Activated CD8-positive, alpha-beta T cell treated with anti-CD3 and anti-CD28 coated beads, Interleukin-2, amount 10 ng/mL, durations not matched to agents 7 days and 5 days (primary cell): ENCODE data around the gene SMIM24. TPM values are rescaled to one million over a fixed set of nuclear protein-coding genes. Genes with fewer than 3 reads are reported as not detected.
A peak's percentile ranks its signal among the peaks of the same experiment; 100 is the strongest.

Source experiments
- ATAC-seq: fragments of 150-1000 bp; cut with Tn5 transposase; one replicate; pipeline ENCODE4 v1.10.0; 2021; ENCODE audit warnings: moderate library complexity
- CTCF ChIA-PET: fragments of 350-600 bp; sonication (Branson Sonifier 250); formaldehyde crosslinking; loops from one replicate; lab custom pipeline; 2021; ENCODE audit warnings: antibody characterized with exemption; lab: Charles Lee
- POLR2A ChIA-PET: fragments of 350-600 bp; sonication (Branson Sonifier 250); formaldehyde crosslinking; loops from one replicate; lab custom pipeline; 2021; ENCODE audit warnings: antibody characterized with exemption; lab: Charles Lee
- DNase-seq: peaks from one replicate; pipeline ENCODE4 v3.0.0-alpha.2; 2020
- H3K27ac Mint-ChIP-seq: one replicate; pipeline ENCODE4 v1.8.0; 2021; ENCODE audit warnings: mild to moderate bottlenecking, mixed read lengths
- H3K27me3 Mint-ChIP-seq: one replicate; pipeline ENCODE4 v1.8.0; 2021; ENCODE audit warnings: low read depth, mixed read lengths
- H3K36me3 Mint-ChIP-seq: one replicate; pipeline ENCODE4 v1.8.0; 2021; ENCODE audit warnings: low read depth, mixed read lengths
- H3K4me1 Mint-ChIP-seq: one replicate; pipeline ENCODE4 v1.8.0; 2021; ENCODE audit warnings: low read depth, mixed read lengths
- H3K4me3 Mint-ChIP-seq: one replicate; pipeline ENCODE4 v1.8.0; 2021; ENCODE audit warnings: mild to moderate bottlenecking, mixed read lengths
- H3K9me3 Mint-ChIP-seq: one replicate; pipeline ENCODE4 v1.8.0; 2022; ENCODE audit warnings: mixed read lengths; ENCODE audit not compliant: insufficient read depth
- total RNA-seq, 2 experiments: library from RNA; stranded (reverse); gene quantifications; one replicate each; pipeline ENCODE4 v1.2.3, GENCODE V29; 2021

Gene SMIM24
- total RNA-seq, 2 experiments from 2014 or later: 2.5 to 3.5 TPM

GRCh38 chr19:3492131-3492839 is 12.0 kb upstream of the SMIM24 start:
- no peak for DNase-seq
- H3K4me1 Mint-ChIP-seq: peaks cover 12% of the 10 kb centered on the region
- POLR2A ChIA-PET: no interaction called here
- no peak for ATAC-seq
- H3K27me3 Mint-ChIP-seq: no peaks in the 10 kb centered on the region
- no peak overlapping the region for H3K4me3 Mint-ChIP-seq
- H3K9me3 Mint-ChIP-seq: no peaks in the 10 kb centered on the region
- CTCF ChIA-PET: no interaction called here
- no peak overlapping the region for H3K27ac Mint-ChIP-seq
- H3K36me3 Mint-ChIP-seq: peaks cover 32% of the 10 kb centered on the region

GRCh38 chr19:3491396-3492119 is 11.2 kb upstream of the SMIM24 start:
- no peaks in the 10 kb centered on the region for H3K9me3 Mint-ChIP-seq
- ATAC-seq: no peak
- CTCF ChIA-PET: no interaction called here

GRCh38 chr19:3483226-3483628 is 2.9 kb upstream of the SMIM24 start, which contains the start of gene SMIM44:
TSS of gene SMIM44 (minus strand) at chr19:3483441. CDS start at chr19:3483403, 38 bp downstream.
- peaks cover 3% of the 10 kb centered on the region for H3K36me3 Mint-ChIP-seq
- no peak for DNase-seq

More at GRCh38 chr19:3491396-3492119, 11.2 kb upstream of the SMIM24 start:
- Mint-ChIP-seq H3K27me3 (no peaks in the 10 kb centered on the region), H3K36me3 (peaks cover 31% of the 10 kb centered on the region), H3K27ac (no peak overlapping the region), H3K4me1 (peaks cover 12% of the 10 kb centered on the region), H3K4me3 (no peak overlapping the region)
- POLR2A ChIA-PET: no interaction called here
- no peak for DNase-seq

GRCh38 chr19:3482507-3483225 is 2.3 kb upstream of the SMIM24 start:
- ATAC-seq: no peak
- POLR2A ChIA-PET: no interaction called here
- no peak for DNase-seq
- CTCF ChIA-PET: interaction anchor here (0.6 to 5.6 kb wide), 2 partner anchors 19 to 100 kb away, joined by 4 to 62 read pairs; partner anchors contain the start of genes DOHH and FZR1
- Mint-ChIP-seq H3K4me3 (no peak overlapping the region), H3K27me3 (peaks cover 2% of the 10 kb centered on the region), H3K36me3 (peaks cover 3% of the 10 kb centered on the region), H3K4me1 (peaks cover 18% of the 10 kb centered on the region), H3K27ac (no peak overlapping the region), H3K9me3 (no peaks in the 10 kb centered on the region)

More at GRCh38 chr19:3483226-3483628, 2.9 kb upstream of the SMIM24 start, which contains the start of gene SMIM44:
- Mint-ChIP-seq H3K27ac (no peak within 1 kb of the TSS), H3K27me3 (peaks cover 2% of the 10 kb centered on the region), H3K9me3 (no peaks in the 10 kb centered on the region), H3K4me1 (peaks cover 13% of the 10 kb centered on the region), H3K4me3 (no peak within 1 kb of the TSS)
- CTCF ChIA-PET: interaction anchor here (0.6 to 5.6 kb wide), 3 partner anchors 19 to 178 kb away, joined by 4 to 62 read pairs (median 4); partner anchors contain the start of genes DOHH and FZR1
- no peak for ATAC-seq
- POLR2A ChIA-PET: no interaction called here

GRCh38 chr19:3481241-3482090 is 1.1 kb upstream of the SMIM24 start:
- H3K27me3 Mint-ChIP-seq: peaks cover 2% of the 10 kb centered on the region
- no peaks in the 10 kb centered on the region for H3K36me3 Mint-ChIP-seq
- ATAC-seq (no peak), DNase-seq (no peak)
- H3K9me3 Mint-ChIP-seq: no peaks in the 10 kb centered on the region
- ChIA-PET POLR2A (no interaction called here), CTCF (no interaction called here)
- H3K4me1 Mint-ChIP-seq: peaks cover 18% of the 10 kb centered on the region
- no peak overlapping the region for H3K4me3 Mint-ChIP-seq
- no peak overlapping the region for H3K27ac Mint-ChIP-seq

- peak; percentile 56 for DNase-seq
- ATAC-seq: peak; percentile 25
- H3K36me3 Mint-ChIP-seq: no peaks in the 10 kb centered on the region
- POLR2A ChIA-PET: interaction anchor here (0.9 to 1.2 kb wide), 3 partner anchors 15 to 27 kb away, joined by 4 to 5 read pairs (median 5); partner anchors contain the start of genes DOHH and FZR1
- CTCF ChIA-PET: interaction anchor here (0.5 to 1.4 kb wide), 5 partner anchors 8 to 548 kb away, joined by 3 to 12 read pairs (median 3); no protein-coding TSS in a partner anchor
- no peak overlapping the region for H3K4me3 Mint-ChIP-seq
- H3K9me3 Mint-ChIP-seq: no peaks in the 10 kb centered on the region
- H3K27me3 Mint-ChIP-seq: no peaks in the 10 kb centered on the region
- peaks cover 16% of the 10 kb centered on the region for H3K4me1 Mint-ChIP-seq
- no peak overlapping the region for H3K27ac Mint-ChIP-seq
Measured at GRCh38 chr19:3479834-3480215, 500 bp downstream of the SMIM24 start.

- H3K27ac Mint-ChIP-seq: peak overlapping the region; percentile 87
Measured at GRCh38 chr19:3479177-3479833, 1.0 kb downstream of the SMIM24 start.

GRCh38 chr19:3478409-3479176 is 1.7 kb downstream of the SMIM24 start:
- CTCF ChIA-PET: interaction anchor here (0.9 to 1.4 kb wide), 3 partner anchors 9 to 174 kb away, joined by 3 to 12 read pairs (median 3); no protein-coding TSS in a partner anchor
- Mint-ChIP-seq H3K9me3 (no peaks in the 10 kb centered on the region), H3K36me3 (no peaks in the 10 kb centered on the region), H3K27me3 (no peaks in the 10 kb centered on the region), H3K4me3 (peak overlapping the region; percentile 68), H3K4me1 (peaks cover 16% of the 10 kb centered on the region), H3K27ac (peak overlapping the region; percentile 87)
- POLR2A ChIA-PET: interaction anchor here (0.7 to 1.2 kb wide), 4 partner anchors 16 to 411 kb away, joined by 4 to 5 read pairs (median 5); partner anchors contain the start of genes DOHH and FZR1
- ATAC-seq (peak; percentile 40), DNase-seq (peak; percentile 65)

More at GRCh38 chr19:3479177-3479833, 1.0 kb downstream of the SMIM24 start:
- Mint-ChIP-seq H3K27me3 (no peaks in the 10 kb centered on the region), H3K9me3 (no peaks in the 10 kb centered on the region), H3K36me3 (no peaks in the 10 kb centered on the region), H3K4me3 (peak overlapping the region; percentile 68), H3K4me1 (peaks cover 16% of the 10 kb centered on the region)
- DNase-seq (peak; percentile 84), ATAC-seq (peak; percentile 64)
- ChIA-PET POLR2A (interaction anchor here (0.7 to 1.2 kb wide), 4 partner anchors 15 to 411 kb away, joined by 4 to 5 read pairs (median 5); partner anchors contain the start of genes DOHH and FZR1), CTCF (interaction anchor here (0.5 to 1.4 kb wide), 5 partner anchors 9 to 548 kb away, joined by 3 to 12 read pairs (median 3); no protein-coding TSS in a partner anchor)

- CTCF ChIA-PET: no interaction called here
- H3K4me3 Mint-ChIP-seq: no peak overlapping the region
- peaks cover 16% of the 10 kb centered on the region for H3K4me1 Mint-ChIP-seq
- H3K27me3 Mint-ChIP-seq: no peaks in the 10 kb centered on the region
- no peak for DNase-seq
- ATAC-seq: no peak
- peak overlapping the region; percentile 40 for H3K27ac Mint-ChIP-seq
- H3K36me3 Mint-ChIP-seq: no peaks in the 10 kb centered on the region
- H3K9me3 Mint-ChIP-seq: no peaks in the 10 kb centered on the region
- POLR2A ChIA-PET: no interaction called here
Measured at GRCh38 chr19:3477951-3478350, 2.4 kb downstream of the SMIM24 start.

GRCh38 chr19:3477506-3477905 is 2.8 kb downstream of the SMIM24 start:
- Mint-ChIP-seq H3K4me3 (no peak overlapping the region), H3K4me1 (peaks cover 16% of the 10 kb centered on the region), H3K9me3 (no peaks in the 10 kb centered on the region), H3K36me3 (no peaks in the 10 kb centered on the region), H3K27ac (no peak overlapping the region), H3K27me3 (no peaks in the 10 kb centered on the region)
- ChIA-PET POLR2A (no interaction called here), CTCF (no interaction called here)
- ATAC-seq (no peak), DNase-seq (no peak)
